Neural progenitor cell (in vitro differentiated cells): ENCODE data around the gene GRIN2A. TPM values are rescaled to one million over a fixed set of nuclear protein-coding genes. Genes with fewer than 3 reads are reported as not detected.

Experiments used
- DNase-seq: peaks from one replicate; pipeline ENCODE4 v3.0.0-alpha.2; 2016; ENCODE audit warnings: low spot score
- H2AFZ ChIP-seq: fragments of 200-600 bp; sonication (generic); replicated peaks from 2 replicates; pipeline ENCODE4 v1.6.1; 2016; ENCODE audit warnings: antibody characterized with exemption
- H3F3A ChIP-seq: fragments of 200-600 bp; sonication (generic); 2 replicates; pipeline ENCODE4 v1.6.1; 2016; ENCODE audit warnings: antibody characterized with exemption, low read depth
- H3K27ac ChIP-seq: fragments of 200-600 bp; sonication (generic); 2 replicates; pipeline ENCODE4 v1.5.1; 2016; ENCODE audit warnings: mild to moderate bottlenecking
- H3K27me3 ChIP-seq: fragments of 200-600 bp; sonication (generic); 2 replicates; pipeline ENCODE4 v1.6.1; 2016; ENCODE audit warnings: mild to moderate bottlenecking, moderate library complexity
- H3K36me3 ChIP-seq: fragments of 200-600 bp; sonication (generic); 2 replicates; pipeline ENCODE4 v1.5.1; 2016
- H3K4me1 ChIP-seq: fragments of 200-600 bp; sonication (generic); 2 replicates; pipeline ENCODE4 v1.6.1; 2016; ENCODE audit warnings: mixed run types
- H3K4me2 ChIP-seq: fragments of 200-600 bp; sonication (generic); 2 replicates; pipeline ENCODE4 v1.6.1; 2016
- H3K4me3 ChIP-seq: fragments of 200-600 bp; sonication (generic); 2 replicates; pipeline ENCODE4 v1.5.1; 2016
- H3K79me2 ChIP-seq: fragments of 200-600 bp; sonication (generic); 2 replicates; pipeline ENCODE4 v1.6.1; 2016; ENCODE audit warnings: low read depth
- H3K9ac ChIP-seq: fragments of 200-600 bp; sonication (generic); 2 replicates; pipeline ENCODE4 v1.6.1; 2016
- H3K9me3 ChIP-seq: fragments of 200-600 bp; sonication (generic); 2 replicates; pipeline ENCODE4 v1.5.1; 2016; ENCODE audit warnings: low read depth
- H4K20me1 ChIP-seq: fragments of 200-600 bp; sonication (generic); 2 replicates; pipeline ENCODE4 v1.6.1; 2016; ENCODE audit warnings: low read depth
- H3K27ac Mint-ChIP-seq: 3 replicates; pipeline ENCODE4 v1.8.0; 2021; ENCODE audit warnings: mixed read lengths
- H3K27me3 Mint-ChIP-seq: 2 replicates; pipeline ENCODE4 v1.8.0; 2022; ENCODE audit warnings: low read depth, mild to moderate bottlenecking, inconsistent platforms, moderate library complexity, mixed read lengths; ENCODE audit not compliant: insufficient read depth
- H3K36me3 Mint-ChIP-seq: 3 replicates; pipeline ENCODE4 v1.8.0; 2021; ENCODE audit warnings: mixed read lengths
- H3K4me1 Mint-ChIP-seq: 3 replicates; pipeline ENCODE4 v1.8.0; 2021; ENCODE audit warnings: mixed read lengths
- H3K4me3 Mint-ChIP-seq: 3 replicates; pipeline ENCODE4 v1.8.0; 2021; ENCODE audit warnings: mild to moderate bottlenecking, moderate library complexity, mixed read lengths
- H3K9me3 Mint-ChIP-seq: 3 replicates; pipeline ENCODE4 v1.8.0; 2020; ENCODE audit warnings: mixed read lengths
- CTCF ChIP-seq: fragments of 200-600 bp; sonication (generic); IDR thresholded peaks from 2 replicates; pipeline ENCODE4 v1.5.1; 2017; ENCODE audit warnings: antibody characterized with exemption, mild to moderate bottlenecking
- EZH2 ChIP-seq: fragments of 200-600 bp; sonication (generic); IDR thresholded peaks from 2 replicates; pipeline ENCODE4 v1.6.1; 2017; ENCODE audit warnings: antibody characterized with exemption, mild to moderate bottlenecking, moderate library complexity
- EZH2phosphoT487 ChIP-seq: fragments of 200-600 bp; sonication (generic); IDR thresholded peaks from 2 replicates; pipeline ENCODE4 v1.6.1; 2017; ENCODE audit warnings: antibody characterized with exemption
- total RNA-seq: library from RNA; depleted of rRNA; stranded (reverse); fragments of >200 nt; gene quantifications from 2 replicates; pipeline ENCODE4 v1.2.3, GENCODE V29; 2015; ENCODE audit warnings: low replicate concordance

GRIN2A gene
- total RNA-seq, 1 donor from 2014 or later = 1.6 TPM

GRCh38 chr16:9932000-9932399 lies 250.2 kb downstream of the GRIN2A start:
- Histone ChIP-seq H3K9me3 (no peaks in the 10 kb centered on the region), H2AFZ (no peak overlapping the region), H3K36me3 (no peaks in the 10 kb centered on the region), H3K4me1 (no peaks in the 10 kb centered on the region), H3F3A (no peaks in the 10 kb centered on the region), H3K27me3 (no peaks in the 10 kb centered on the region), H3K27ac (no peak overlapping the region), H3K79me2 (no peaks in the 10 kb centered on the region), H3K9ac (no peak overlapping the region), H3K4me3 (no peak overlapping the region), H3K4me2 (no peak overlapping the region), H4K20me1 (no peaks in the 10 kb centered on the region)
- H3K27ac Mint-ChIP-seq = no peak overlapping the region
- H3K4me1 Mint-ChIP-seq = no peaks in the 10 kb centered on the region
- no peaks in the 10 kb centered on the region for H3K9me3 Mint-ChIP-seq
- H3K27me3 Mint-ChIP-seq = peaks cover 3% of the 10 kb centered on the region
- DNase-seq = no peak
- TF ChIP-seq EZH2phosphoT487 = no peak
- TF ChIP-seq CTCF = no peak
- no peak for TF ChIP-seq EZH2
- H3K36me3 Mint-ChIP-seq = no peaks in the 10 kb centered on the region
- no peak overlapping the region for H3K4me3 Mint-ChIP-seq

GRCh38 chr16:9929836-9930235 lies 252.4 kb downstream of the GRIN2A start:
- no peak overlapping the region for H3K27ac ChIP-seq
- no peak for DNase-seq
- H4K20me1 ChIP-seq = no peaks in the 10 kb centered on the region
- Mint-ChIP-seq H3K27ac (no peak overlapping the region), H3K27me3 (peaks cover 3% of the 10 kb centered on the region), H3K9me3 (no peaks in the 10 kb centered on the region), H3K4me1 (no peaks in the 10 kb centered on the region), H3K36me3 (no peaks in the 10 kb centered on the region), H3K4me3 (no peak overlapping the region)
- H2AFZ ChIP-seq = no peak overlapping the region
- no peaks in the 10 kb centered on the region for H3K9me3 ChIP-seq
- TF ChIP-seq EZH2phosphoT487 = no peak
- no peak for TF ChIP-seq CTCF
- no peak for TF ChIP-seq EZH2
- H3K27me3 ChIP-seq = no peaks in the 10 kb centered on the region
- no peak overlapping the region for H3K4me3 ChIP-seq
- peaks cover 3% of the 10 kb centered on the region for H3K4me1 ChIP-seq
- H3K4me2 ChIP-seq = no peak overlapping the region
- H3F3A ChIP-seq = no peaks in the 10 kb centered on the region
- H3K36me3 ChIP-seq = no peaks in the 10 kb centered on the region
- no peaks in the 10 kb centered on the region for H3K79me2 ChIP-seq
- no peak overlapping the region for H3K9ac ChIP-seq

- Histone ChIP-seq H3K4me3 (no peak overlapping the region), H2AFZ (no peak overlapping the region), H3K27ac (no peak overlapping the region), H3K9me3 (no peaks in the 10 kb centered on the region), H3K27me3 (no peaks in the 10 kb centered on the region), H3K4me1 (peaks cover 3% of the 10 kb centered on the region), H4K20me1 (no peaks in the 10 kb centered on the region), H3K4me2 (no peak overlapping the region), H3K79me2 (no peaks in the 10 kb centered on the region), H3F3A (no peaks in the 10 kb centered on the region), H3K9ac (no peak overlapping the region), H3K36me3 (no peaks in the 10 kb centered on the region)
- Mint-ChIP-seq H3K9me3 (no peaks in the 10 kb centered on the region), H3K4me1 (no peaks in the 10 kb centered on the region), H3K4me3 (no peak overlapping the region), H3K27me3 (peaks cover 3% of the 10 kb centered on the region), H3K36me3 (no peaks in the 10 kb centered on the region), H3K27ac (no peak overlapping the region)
- no peak for DNase-seq
- TF ChIP-seq CTCF (no peak), EZH2 (no peak), EZH2phosphoT487 (no peak)
Measured at GRCh38 chr16:9929313-9929712, 252.9 kb downstream of the GRIN2A start.
